B cell (primary cell): ENCODE data around the gene SRGAP1. TPM values are rescaled to one million over a fixed set of nuclear protein-coding genes. Genes with fewer than 3 reads are reported as not detected.

Source experiments
- ATAC-seq: fragments of 200-7000 bp; cut with Tn5 transposase; one replicate; pipeline ENCODE4 v1.10.0; 2021; ENCODE audit warnings: low read depth, mild to moderate bottlenecking, moderate number of reproducible peaks, moderate library complexity
- CTCF ChIA-PET: fragments of 350-600 bp; sonication (Branson Sonifier 250); formaldehyde crosslinking; loops from one replicate; lab custom pipeline; 2021; ENCODE audit warnings: antibody characterized with exemption, inconsistent platforms; lab: Charles Lee
- POLR2A ChIA-PET: fragments of 350-600 bp; sonication (Branson Sonifier 250); formaldehyde crosslinking; loops from one replicate; lab custom pipeline; 2021; ENCODE audit warnings: antibody characterized with exemption; lab: Charles Lee
- DNase-seq: peaks from one replicate; pipeline ENCODE4 v3.0.0; 2013
- H2AFZ ChIP-seq: 2 replicates; pipeline ENCODE4 v1.6.1; 2012; ENCODE audit warnings: mild to moderate bottlenecking, low read depth, low read length; ENCODE audit not compliant: insufficient read depth, poor library complexity, severe bottlenecking
- H3K27ac ChIP-seq, 2 donors: 1 replicate in 1 of 2; 2 replicates in 1 of 2; pipeline ENCODE4 v1.5.1; 2012 to 2013; ENCODE audit warnings: low read length in 2 of 2, mild to moderate bottlenecking in 2 of 2, moderate library complexity in 1 of 2
- H3K27me3 ChIP-seq, 4 experiments: fragments of 200-600 bp in 1 of 4; sonication (generic) in 1 of 4; replicated peaks in 1 of 4; 1 replicate in 2 of 4; 2 replicates in 2 of 4; pipeline versions ENCODE4 v1.6.1 to v1.7.0; 2013 to 2016; ENCODE audit warnings: low read length in 3 of 4, mild to moderate bottlenecking in 2 of 4, mixed read lengths in 1 of 4, moderate library complexity in 1 of 4; ENCODE audit not compliant: insufficient read depth in 4 of 4, control insufficient read depth in 3 of 4; ENCODE audit errors: control extremely low read depth in 1 of 4
- H3K36me3 ChIP-seq, 2 experiments: replicated peaks in 1 of 2; 1 replicate in 1 of 2; 2 replicates in 1 of 2; pipeline versions ENCODE4 v1.6.1 to v1.7.1; 2013; ENCODE audit warnings: low read length in 1 of 2; ENCODE audit not compliant: insufficient read depth in 2 of 2, control insufficient read depth in 1 of 2; ENCODE audit errors: control extremely low read depth in 1 of 2, extremely low read depth in 1 of 2
- H3K4me1 ChIP-seq, 2 donors: fragments of 200-600 bp in 1 of 2; sonication (generic) in 1 of 2; 1 replicate in 1 of 2; 2 replicates in 1 of 2; pipeline versions ENCODE4 v1.5.1 to v1.6.1; 2013 to 2017; ENCODE audit warnings: low read length in 2 of 2; ENCODE audit not compliant: control insufficient read depth in 2 of 2, insufficient read depth in 2 of 2
- H3K4me2 ChIP-seq: replicated peaks from 2 replicates; pipeline ENCODE3; 2012; ENCODE audit warnings: mild to moderate bottlenecking, low read depth, low read length; ENCODE audit not compliant: poor library complexity, severe bottlenecking
- H3K4me3 ChIP-seq, 5 experiments: fragments of 200-600 bp in 1 of 5; sonication (generic) in 1 of 5; 1 replicate in 3 of 5; 2 replicates in 2 of 5; pipeline versions ENCODE4 v1.5.1 to v1.7.0; 2011 to 2016; ENCODE audit warnings: low read length in 4 of 5, mild to moderate bottlenecking in 4 of 5, low read depth in 2 of 5, control low read depth in 1 of 5, moderate library complexity in 1 of 5; ENCODE audit not compliant: insufficient read depth in 1 of 5; ENCODE audit errors: control extremely low read depth in 1 of 5, extremely low read depth in 1 of 5
- H3K79me2 ChIP-seq: fragments of 200-600 bp; sonication (generic); one replicate; pipeline ENCODE4 v1.6.0; 2016; ENCODE audit warnings: low read length; ENCODE audit not compliant: control insufficient read depth, insufficient read depth
- H3K9ac ChIP-seq: fragments of 200-600 bp; sonication (generic); 2 replicates; pipeline ENCODE4 v1.6.1; 2017; ENCODE audit warnings: mild to moderate bottlenecking, low read length, moderate library complexity
- H3K9me3 ChIP-seq, 3 donors: one replicate each; pipeline versions ENCODE4 v1.6.1 to v1.7.1; 2013; ENCODE audit warnings: low read length in 2 of 3; ENCODE audit not compliant: control insufficient read depth in 2 of 3, insufficient read depth in 1 of 3; ENCODE audit errors: control extremely low read depth in 1 of 3
- H4K20me1 ChIP-seq: 2 replicates; pipeline ENCODE4 v1.6.0; 2012; ENCODE audit warnings: mild to moderate bottlenecking, low read length; ENCODE audit not compliant: insufficient read depth, control insufficient read depth, poor library complexity, severe bottlenecking
- H3K27ac Mint-ChIP-seq: one replicate; pipeline ENCODE4 v1.8.0; 2021; ENCODE audit warnings: mixed read lengths
- H3K27me3 Mint-ChIP-seq: one replicate; pipeline ENCODE4 v1.8.0; 2021; ENCODE audit warnings: mixed read lengths
- H3K4me1 Mint-ChIP-seq: one replicate; pipeline ENCODE4 v1.8.0; 2021; ENCODE audit warnings: mixed read lengths
- H3K4me3 Mint-ChIP-seq: one replicate; pipeline ENCODE4 v1.8.0; 2021; ENCODE audit warnings: mixed read lengths
- H3K9me3 Mint-ChIP-seq: one replicate; pipeline ENCODE4 v1.8.0; 2022; ENCODE audit warnings: mixed read lengths; ENCODE audit not compliant: insufficient read depth
- CTCF ChIP-seq: fragments of 200-600 bp; IDR thresholded peaks from one replicate; pipeline ENCODE4 v1.8.0; 2022; ENCODE audit warnings: antibody characterized with exemption, mild to moderate bottlenecking
- EZH2 ChIP-seq: IDR thresholded peaks from 2 replicates; pipeline ENCODE4 v1.6.1; 2012; ENCODE audit warnings: borderline replicate concordance, low read depth, mild to moderate bottlenecking, moderate library complexity, low read length; ENCODE audit not compliant: insufficient read depth, poor library complexity, severe bottlenecking
- WGBS: methylation state at CpG from one replicate; pipeline ENCODE4 v1.1.5; 2013; ENCODE audit warnings: missing lambda C conversion rate; ENCODE audit not compliant: insufficient coverage; 5-methylcytosine and 5-hydroxymethylcytosine counted together
- intact Hi-C: fragments of 100-400 bp; cut with micrococcal nuclease; formaldehyde crosslinking; loops from one replicate; pipeline ENCODE4 v1.10.0; 2022
- polyA plus RNA-seq: library from polyadenylated mRNA; depleted of rRNA; stranded (reverse); fragments of >200 nt; gene quantifications from 2 replicates; pipeline ENCODE4 v1.2.3, GENCODE V29; 2012
- total RNA-seq, 2 donors: library from RNA; stranded (reverse); fragments of 120-200 nt in 1 of 2; gene quantifications; 1 replicate in 1 of 2; 2 replicates in 1 of 2; pipeline versions ENCODE4 v1.2.3 to v1.2.4, GENCODE V29; 2013 to 2022

SRGAP1 gene
- total and polyA plus RNA-seq, 2 donors (not counting 1 experiment from before 2014, with no cell fraction given): under 0.01 to 0.22 TPM

- intact Hi-C loops: no loop called here
- CTCF ChIA-PET: no interaction called here
- WGBS: no CpG with 5 or more reads among the region's 1 CpG
These were observed 134.0 kb downstream of the SRGAP1 start for GRCh38 chr12:63978519-63978918.

GRCh38 chr12:63980211-63980610 is 135.7 kb downstream of the SRGAP1 start:
- Histone ChIP-seq H3K27ac (no peak overlapping the region), H4K20me1 (no peaks in the 10 kb centered on the region), H3K9ac (no peak overlapping the region), H2AFZ (no peak overlapping the region), H3K9me3 (peaks cover 0 to 1% (median 0%) of the 10 kb centered on the region in 3 donors), H3K36me3 (no peaks in the 10 kb centered on the region), H3K79me2 (no peaks in the 10 kb centered on the region), H3K27me3 (no peaks in the 10 kb centered on the region), H3K4me1 (no peaks in the 10 kb centered on the region), H3K4me2 (no peak overlapping the region), H3K4me3 (no peak overlapping the region)
- DNase-seq (no peak), ATAC-seq (no peak)
- no peaks in the 10 kb centered on the region for H3K27me3 Mint-ChIP-seq
- intact Hi-C loops: no loop called here
- TF ChIP-seq EZH2 (no peak), CTCF (no peak)
- H3K9me3 Mint-ChIP-seq: peaks cover 2% of the 10 kb centered on the region
- H3K4me3 Mint-ChIP-seq: no peak overlapping the region
- ChIA-PET CTCF (interaction anchor here (0.7 kb wide), 1 partner anchor 1610 kb away, joined by 3 read pairs; no protein-coding TSS in a partner anchor), POLR2A (no interaction called here)
- H3K27ac Mint-ChIP-seq: no peak overlapping the region
- 100% methylated on average over 2 of the region's 4 CpGs for WGBS
- no peaks in the 10 kb centered on the region for H3K4me1 Mint-ChIP-seq

More at GRCh38 chr12:63978519-63978918, 134.0 kb downstream of the SRGAP1 start:
- no peak overlapping the region for H3K27ac ChIP-seq
- no peaks in the 10 kb centered on the region for H3K36me3 ChIP-seq
- POLR2A ChIA-PET: no interaction called here
- no peak overlapping the region for H3K9ac ChIP-seq
- no peak overlapping the region for H3K4me3 ChIP-seq
- no peak overlapping the region for H2AFZ ChIP-seq
- Mint-ChIP-seq H3K9me3 (peaks cover 2% of the 10 kb centered on the region), H3K4me1 (no peaks in the 10 kb centered on the region), H3K27me3 (no peaks in the 10 kb centered on the region), H3K4me3 (no peak overlapping the region), H3K27ac (no peak overlapping the region)
- no peaks in the 10 kb centered on the region for H3K27me3 ChIP-seq
- DNase-seq (no peak), ATAC-seq (no peak)
- peaks cover 0 to 1% (median 0%) of the 10 kb centered on the region in 3 donors for H3K9me3 ChIP-seq
- H3K4me2 ChIP-seq: no peak overlapping the region
- H4K20me1 ChIP-seq: no peaks in the 10 kb centered on the region
- TF ChIP-seq CTCF (no peak), EZH2 (no peak)
- no peaks in the 10 kb centered on the region for H3K79me2 ChIP-seq
- no peaks in the 10 kb centered on the region for H3K4me1 ChIP-seq
